CD4-positive, alpha-beta T cell treated with Interleukin-6 for 4 hours (primary cell): ENCODE measurements around the gene PDCD1.
A peak's percentile ranks its signal among the peaks of the same experiment; 100 is the strongest.

Experiments used
- DNase-seq: peaks from one replicate; pipeline ENCODE4 v3.0.0-alpha.2; 2020; ENCODE audit warnings: mixed read lengths

The PDCD1 gene

DNA sequence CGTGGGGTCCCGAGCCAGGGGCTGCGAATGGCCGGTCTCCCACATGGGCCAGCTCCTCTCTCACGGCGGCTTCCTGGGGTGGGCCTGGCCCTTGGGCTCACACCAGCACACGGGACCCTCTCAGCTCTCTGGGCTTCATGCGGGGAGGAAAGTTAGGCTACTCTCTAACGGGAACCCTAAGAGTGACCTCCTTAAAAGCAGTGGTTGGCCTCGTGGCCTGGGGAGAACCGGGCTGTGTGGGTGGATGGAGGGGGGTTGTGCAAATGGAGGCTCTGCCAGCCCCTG, 36.7 kb upstream of the PDCD1 start:
- no peak for DNase-seq

DNA sequence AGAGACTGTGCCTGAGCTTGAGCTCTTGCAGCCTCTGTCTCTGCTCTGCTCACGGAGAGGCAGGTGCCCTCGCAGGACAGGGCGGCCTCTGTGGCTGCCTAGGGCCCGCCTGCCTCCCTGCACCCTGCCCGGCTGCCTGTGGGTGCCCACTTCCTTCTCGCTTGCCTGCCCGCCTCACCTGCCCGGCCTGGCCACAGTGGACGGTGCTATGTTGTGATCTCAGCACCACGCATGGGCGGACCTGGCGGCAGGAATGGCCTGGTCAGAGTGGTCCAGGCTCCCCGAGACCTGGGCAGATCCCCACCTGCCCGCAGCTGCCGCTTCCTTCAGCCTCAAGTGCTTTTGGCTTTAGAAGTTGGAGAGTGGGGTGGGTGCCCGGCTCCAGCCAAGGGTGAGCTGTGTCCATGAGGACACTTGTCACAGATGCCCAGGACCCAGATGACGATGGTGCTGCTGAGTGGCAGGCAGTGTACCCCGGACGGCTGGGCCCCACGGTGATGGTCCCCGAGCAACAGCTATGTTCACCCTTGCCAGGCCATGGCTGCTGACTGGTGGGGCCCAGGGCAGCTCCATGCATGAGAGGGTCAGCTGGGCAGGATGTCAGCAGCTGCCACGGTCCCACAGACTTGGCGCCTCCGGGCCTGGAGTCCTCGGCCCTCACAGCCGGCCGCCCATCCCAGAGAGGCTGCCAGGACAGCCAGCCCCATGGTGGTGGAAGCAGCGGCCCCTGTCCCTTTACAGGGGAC, 36.2 kb upstream of the PDCD1 start:
- no peak for DNase-seq

DNA sequence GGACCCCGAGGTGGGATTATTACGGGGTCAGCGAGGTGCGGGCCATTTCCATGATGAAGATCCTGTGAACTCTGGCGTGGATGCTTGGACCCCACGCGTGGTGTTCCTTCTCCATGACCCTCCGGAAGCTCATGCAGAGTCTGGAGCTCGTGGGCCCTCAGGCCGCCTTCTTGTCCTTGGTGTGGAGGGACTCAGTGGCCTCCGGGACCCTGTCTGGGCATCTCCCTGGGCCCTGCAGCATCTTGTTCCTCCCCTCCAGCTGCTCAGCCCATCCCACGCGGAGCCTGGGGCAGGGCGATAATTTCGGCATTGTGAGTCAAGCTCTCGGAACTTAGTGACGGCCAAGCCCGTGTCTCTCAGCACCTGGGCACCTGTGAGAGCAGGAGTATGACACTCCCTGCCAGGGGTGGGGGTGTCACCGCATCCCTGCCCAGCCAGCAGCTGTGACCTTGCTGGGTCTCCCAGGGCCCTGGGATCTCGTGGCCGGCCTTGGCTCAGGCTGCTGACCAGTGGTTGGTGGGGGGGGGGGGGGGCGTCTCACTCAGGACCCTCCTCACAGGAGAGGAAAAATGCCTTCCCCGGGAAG, 35.5 kb upstream of the PDCD1 start:
- DNase-seq = no peak

DNA sequence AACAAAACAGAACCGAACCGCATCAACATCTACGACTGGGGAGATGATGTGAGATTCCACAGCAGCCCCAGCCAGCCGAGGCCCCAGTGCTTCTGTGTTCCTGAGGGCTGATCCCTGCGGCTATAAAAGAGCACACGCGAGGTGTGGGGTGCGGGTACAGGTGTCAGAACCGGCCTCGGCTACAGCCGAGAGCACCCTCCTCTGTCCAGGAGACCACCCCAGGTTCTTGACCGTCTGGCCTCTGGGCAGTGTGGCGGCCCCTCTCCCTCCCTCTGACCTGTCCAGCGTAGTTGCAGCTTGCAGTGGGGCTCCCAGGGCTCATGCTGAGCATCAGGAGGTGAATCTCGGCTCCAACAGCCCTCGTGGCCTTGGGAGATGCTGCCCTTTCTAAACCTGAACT, 34.6 kb upstream of the PDCD1 start:
- DNase-seq = no peak

DNA sequence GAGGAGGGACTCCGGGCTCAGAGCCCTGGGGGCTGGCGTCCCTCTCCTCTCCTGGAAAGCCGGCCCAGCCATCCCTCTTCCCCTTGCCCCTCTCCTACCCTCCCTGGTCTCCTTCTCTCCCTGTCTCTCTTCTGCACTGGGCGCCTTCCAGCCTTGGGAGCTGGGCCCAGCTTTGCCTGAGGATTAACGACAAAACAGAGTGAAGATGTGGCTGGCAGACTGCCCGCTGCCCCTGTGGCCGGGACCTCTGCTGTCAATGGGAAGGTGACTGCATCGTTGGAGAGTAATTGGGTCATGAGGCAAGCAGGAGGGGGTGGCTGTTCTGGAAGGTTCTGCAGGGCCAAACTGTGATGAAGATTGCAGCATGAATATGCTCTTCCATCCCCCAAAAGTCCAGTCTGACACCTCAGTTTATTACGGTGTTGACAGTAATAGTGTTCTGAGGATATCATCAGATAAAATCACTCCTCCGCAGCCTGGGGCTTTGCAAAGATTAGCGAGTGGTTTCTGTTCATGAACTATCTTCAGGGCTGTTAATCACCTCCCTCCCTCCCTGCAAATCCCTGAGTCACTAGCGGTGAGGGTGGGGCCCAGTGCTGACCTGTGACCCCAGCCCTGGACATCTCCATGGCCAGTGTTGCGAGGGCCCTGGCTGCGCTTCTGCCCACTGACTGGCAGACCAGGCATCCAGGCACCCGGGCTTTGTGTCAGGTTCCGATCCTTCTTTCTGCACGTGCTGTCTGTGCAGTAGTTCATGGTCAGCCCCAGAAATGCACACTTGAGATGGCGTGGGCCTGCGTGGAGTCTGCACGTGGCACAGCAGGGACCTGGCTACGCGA, 33.8 kb upstream of the PDCD1 start:
- DNase-seq = no peak

DNA sequence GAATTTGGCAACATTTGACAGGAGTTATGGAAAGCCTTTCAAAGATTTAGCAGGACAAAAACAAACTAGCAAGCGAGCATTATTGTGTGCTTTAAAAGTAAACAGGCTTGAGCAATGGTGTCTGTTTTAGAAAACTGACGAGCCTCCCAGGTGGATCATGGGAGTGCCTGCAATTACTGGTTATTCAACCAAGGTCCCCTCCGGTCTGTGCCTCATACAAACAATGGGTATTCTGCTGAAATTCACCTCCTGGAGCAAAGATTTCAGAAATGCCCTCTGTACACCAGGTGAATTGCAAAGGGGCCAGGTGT, 33.2 kb upstream of the PDCD1 start:
- no peak for DNase-seq

DNA sequence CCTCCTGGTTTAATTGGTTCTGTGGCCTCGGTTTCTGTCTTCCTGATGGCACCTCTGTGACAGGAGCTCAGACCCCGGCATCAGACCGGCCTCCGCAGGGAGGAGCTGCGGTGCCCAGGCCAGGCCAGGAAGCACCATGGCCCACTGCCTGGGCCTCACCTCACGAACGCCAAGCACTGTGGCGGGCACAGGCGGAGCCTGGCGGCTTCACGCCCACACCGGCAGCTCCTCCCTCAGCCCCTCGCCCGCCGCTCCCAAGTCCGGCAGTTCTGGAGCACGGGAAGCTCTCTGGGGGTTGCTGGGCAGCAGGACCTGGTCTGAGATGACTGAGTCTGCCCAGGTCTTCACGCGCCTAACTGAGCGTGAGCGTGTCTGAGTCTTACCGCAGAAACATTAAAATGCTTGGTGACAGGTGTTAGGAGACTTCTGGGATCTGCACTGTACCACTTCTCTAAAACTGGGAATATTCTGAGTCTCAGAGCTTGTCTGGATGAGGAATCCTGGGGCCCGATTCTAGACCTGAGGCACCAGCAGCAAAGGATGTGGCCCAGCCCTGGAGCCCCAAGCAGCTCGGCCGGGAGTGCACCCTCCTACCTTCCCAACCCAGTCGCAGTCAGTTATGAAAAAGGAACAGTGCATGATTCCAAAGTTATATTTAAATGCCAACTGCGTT, 32.8 kb upstream of the PDCD1 start:
- DNase-seq = no peak

DNA sequence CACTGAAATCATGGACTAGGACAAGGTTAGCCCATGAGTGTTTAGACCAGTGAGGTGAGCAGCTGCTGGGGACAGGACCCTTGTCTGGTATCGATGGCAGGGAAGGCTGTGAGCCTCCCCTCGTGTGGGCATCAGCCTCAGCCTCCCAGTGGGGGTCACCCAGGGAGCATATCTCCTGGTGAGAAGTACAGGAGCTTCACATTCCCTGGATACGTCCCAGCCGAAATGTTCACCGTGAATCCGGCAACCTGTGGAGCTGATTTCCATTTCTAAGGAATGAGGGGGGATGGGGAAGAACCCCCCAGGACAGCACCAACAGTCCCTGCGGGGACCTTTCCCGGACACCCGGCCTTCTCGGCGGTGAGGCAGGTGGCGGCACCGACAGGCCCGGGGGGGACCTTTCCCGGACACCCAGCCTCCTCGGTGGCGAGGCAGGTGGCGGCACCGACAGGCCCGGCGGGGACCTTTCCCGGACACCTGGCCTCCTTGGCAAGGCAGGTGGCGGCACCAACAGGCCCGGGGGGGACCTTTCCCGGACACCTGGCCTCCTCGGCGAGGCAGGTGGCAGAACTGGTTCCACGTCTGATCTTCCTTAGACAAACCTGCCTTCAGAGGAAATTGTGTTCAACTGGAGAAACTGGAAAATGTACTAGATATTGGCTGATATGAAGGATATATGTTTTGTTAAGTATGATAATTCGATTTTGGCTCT, 32.0 kb upstream of the PDCD1 start:
- DNase-seq = no peak

DNA sequence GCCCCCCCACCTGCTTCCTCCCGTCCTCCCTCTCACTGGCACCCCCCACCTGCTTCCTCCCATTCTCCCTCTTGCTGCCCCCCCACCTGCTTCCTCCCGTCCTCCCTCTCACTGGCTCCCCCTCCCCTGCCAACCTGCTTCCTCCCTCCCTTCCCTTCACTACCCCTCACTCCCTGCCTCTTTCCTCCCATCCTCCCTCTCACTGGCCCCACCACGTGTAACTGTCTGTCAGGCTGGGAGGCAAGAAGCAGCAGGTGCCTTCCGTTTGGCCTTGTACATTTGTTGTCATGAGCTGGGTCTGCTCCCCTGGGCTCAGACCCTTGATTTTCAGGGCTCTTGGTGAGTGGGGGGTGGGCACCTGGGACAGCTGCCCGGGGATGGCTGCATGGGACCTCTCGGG, 29.9 kb upstream of the PDCD1 start:
- no peak for DNase-seq

DNA sequence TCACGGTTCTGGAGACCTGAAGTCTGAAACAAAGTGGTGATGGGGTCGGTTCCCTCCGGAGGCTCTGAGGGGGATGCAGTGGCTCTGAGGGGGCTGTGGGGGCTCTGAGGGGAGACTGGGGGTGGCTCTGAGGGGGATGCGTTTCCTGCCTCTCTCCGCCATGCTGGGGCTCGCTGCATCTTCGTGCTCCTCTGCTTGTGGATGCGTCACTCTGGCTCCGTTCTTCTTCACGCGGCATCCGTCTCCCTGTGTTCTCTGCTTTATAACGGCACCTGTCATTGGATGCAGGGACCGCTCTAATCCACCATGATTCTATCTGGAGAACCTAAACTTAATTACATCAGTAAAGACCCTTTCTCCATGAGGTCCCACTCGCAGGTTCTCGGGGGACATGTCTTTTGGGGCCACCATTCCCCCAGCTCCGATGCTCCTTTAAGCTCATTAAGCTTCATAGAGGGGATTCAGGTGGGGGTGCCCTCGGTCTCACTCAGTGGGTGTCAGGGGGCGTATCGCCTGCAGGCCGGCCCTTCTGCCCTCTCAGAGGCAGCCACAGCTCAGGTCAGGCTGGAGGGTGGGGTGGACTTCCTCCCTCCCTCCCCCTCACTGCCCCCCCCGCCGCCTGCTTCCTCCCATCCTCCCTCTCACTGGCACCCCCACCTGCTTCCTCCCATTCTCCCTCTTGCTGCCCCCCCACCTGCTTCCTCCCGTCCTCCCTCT, 29.3 kb upstream of the PDCD1 start:
- DNase-seq = no peak

DNA sequence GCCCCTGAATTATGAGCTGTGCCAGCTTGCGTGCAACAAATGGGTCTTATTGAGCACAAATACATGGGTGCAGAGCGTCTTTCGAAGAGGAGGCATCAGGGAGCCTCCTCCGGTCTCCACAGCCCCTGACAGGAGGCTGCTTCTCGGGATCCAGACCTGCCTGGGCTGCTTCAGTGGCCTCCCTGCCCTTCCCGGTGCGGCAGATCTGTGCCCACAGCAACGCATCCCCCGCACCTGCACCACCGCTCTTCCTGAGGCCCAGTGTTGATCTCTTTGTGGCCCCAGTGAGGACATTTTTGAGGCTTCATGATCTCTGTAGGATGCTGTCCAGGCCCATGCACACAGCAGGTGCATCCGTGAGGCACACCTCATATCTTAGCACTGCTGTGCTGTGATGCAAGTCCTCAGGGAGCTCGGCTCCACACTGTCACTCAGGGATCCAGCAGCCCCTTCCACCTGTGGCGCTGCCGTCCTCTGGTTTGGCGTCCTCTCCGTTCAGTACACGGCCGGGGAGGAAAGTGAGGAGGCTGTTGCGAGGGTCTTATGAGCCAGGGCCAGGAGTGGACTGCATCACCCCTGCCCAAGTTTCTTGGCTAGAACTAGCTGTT, 28.2 kb upstream of the PDCD1 start:
- DNase-seq = no peak

DNA sequence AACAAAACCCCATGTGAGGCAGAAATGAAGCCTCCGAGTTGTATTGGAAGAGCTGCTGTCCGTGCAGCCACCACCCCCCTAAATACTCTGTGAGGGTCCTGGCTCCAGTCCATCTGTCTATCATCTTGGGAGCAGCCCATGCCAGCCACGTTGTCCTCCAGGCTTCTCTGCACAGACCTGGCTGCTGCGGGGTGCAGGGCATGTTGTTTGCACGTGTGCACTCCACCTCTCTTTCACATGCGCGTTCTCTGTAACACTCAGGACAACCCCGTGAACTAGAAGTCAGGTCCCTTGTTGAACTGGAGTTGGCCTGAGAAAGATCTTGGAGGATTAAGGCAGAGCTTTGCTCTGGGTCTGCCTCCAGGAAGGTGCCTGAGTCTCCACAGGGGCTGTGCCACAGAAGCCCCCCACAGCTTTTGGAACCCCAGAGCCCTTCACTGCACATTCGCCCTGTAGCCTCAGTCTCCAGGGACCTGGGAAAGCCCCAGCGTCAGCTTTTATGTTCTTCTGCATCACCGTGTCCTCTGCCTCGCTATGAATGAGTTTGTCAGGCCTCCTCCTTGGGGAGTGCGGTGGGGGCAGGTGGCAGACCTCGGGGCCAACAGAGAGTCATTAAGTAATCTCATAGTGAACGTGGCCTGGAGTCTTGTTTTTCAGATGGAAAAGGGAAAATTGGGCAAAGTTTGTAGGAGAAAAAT, 27.4 kb upstream of the PDCD1 start:
- no peak for DNase-seq

DNA sequence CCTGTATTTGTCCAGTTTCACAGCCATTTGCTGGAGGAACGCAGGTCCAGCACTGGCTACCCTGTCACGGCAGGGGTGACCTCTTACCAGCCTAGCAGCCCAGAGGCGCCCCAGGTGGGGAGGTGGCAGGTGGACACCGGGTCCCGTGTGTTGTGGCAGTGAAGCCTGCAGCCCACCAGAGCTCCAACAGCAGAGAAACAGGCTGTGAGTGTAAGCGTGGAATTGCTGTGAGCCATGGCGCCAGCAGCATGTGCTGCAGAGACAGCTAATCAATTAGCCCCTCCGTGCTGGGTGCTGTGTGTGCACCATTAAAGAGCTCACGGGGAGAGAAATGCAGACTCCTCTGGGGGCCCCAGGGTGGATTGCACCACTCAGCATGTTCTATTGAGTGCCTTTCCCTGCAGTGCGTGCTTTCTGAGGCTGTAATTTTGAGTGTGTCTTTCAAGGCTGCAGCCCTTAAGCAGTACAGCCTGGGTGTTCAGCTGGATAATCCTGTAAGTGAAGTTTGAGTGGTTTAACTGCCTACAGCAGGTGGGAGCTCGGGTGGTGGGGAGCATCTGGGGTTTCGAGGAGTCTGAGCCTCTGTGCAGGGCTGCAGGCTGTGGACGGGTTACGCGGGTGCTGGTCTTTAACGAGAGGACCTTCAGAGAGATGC, 26.7 kb upstream of the PDCD1 start:
- DNase-seq = no peak

DNA sequence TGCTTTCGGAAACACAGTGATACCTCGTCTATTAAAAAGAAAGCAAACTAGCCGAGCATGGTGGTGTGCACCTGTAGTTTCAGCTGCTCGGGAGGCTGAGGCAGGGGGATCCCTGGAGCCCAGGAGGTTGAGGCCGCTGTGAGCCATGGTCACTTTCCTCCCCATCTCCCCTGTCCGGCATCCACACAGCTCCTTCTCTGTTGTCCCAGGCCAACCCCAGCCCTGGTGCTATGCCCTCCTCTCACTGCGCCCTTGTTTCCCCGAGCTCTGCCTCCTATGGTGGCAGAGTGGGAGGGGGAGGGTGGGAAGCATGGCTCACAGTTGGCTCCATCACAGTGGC, 26.2 kb upstream of the PDCD1 start:
- DNase-seq = no peak

DNA sequence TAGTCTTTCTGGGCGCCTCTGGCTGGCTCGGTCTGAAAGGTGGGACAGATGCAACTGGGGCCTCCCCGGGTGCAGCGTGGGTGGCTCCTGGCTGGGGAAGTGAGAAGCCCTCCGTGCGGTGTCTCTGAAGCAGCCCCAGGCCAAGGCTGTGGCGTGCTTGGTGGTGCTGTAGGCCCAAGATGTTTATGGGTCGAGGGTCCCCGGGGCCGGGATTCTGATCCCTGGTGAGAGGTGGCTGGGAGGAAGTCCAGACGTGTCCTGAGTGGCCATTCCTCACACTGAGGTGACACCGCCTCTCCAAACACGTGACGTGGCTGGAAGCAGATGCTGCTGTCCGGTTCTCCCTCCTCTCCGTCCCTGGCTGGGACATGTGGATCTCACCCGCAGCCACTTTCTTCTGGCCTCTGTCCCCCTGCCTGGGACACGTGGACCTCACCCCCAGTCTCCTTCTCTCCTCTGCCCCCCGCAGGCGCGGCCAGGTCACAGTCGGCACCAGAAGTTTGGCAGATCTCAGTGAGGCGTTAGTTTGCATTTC, 23.5 kb upstream of the PDCD1 start:
- peak; percentile 38 for DNase-seq

DNA sequence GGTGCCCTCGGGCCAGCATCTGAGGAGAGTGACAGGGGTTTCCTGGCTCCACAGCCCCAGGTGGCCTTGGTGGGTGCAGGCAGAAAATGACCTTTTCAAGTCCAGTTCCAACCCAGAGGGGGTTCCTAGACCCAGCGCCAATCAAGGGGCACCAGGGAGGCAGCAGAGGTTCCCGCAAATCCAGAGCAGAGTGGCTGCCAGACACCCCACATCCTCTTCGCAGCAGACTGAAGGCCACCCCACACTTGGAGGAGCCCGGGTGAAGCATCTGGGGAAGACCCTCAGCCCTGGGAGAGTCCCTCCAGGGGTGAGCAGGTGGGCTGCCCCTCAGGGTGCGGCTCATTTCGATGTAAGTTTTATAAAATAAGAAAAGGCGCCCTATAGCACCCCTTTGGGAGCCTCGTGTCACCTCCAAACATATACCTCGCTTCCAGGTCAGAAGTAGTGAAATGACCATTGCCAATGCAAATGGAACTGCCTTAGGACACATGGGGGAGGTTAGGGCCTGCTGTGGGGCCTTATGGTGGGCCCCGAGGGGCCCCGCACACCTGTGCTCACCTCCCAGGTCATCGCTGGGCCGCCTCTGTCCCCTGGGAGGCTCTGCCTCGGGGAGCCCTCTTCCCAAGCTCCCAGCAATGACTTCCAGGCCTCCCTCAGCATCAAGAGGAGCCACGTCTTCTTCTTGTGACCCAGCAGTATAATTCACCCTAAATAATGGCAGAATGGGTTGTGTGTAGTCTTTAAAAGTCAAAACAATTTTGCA, 21.8 kb upstream of the PDCD1 start:
- no peak for DNase-seq

DNA sequence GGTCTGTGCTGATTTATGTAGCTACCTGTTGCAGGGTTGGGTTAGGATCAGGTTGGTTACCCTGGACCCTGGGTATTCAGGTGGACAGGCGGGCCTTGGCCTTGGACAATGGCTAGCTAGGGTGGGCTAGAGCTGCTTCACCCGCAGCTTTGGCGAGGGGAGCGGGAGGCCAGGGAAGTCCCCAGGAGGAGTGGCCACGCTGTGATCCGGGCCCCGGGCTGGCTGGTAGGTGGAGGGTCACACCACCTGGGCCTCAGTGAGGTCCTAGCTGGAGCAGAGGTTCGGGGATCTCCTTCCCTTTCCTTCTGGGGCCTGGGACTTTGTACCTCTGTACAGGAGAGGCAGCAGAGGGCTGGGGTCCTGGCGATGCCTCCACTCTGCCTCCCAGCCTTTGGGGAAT, 20.6 kb upstream of the PDCD1 start:
- no peak for DNase-seq

DNA sequence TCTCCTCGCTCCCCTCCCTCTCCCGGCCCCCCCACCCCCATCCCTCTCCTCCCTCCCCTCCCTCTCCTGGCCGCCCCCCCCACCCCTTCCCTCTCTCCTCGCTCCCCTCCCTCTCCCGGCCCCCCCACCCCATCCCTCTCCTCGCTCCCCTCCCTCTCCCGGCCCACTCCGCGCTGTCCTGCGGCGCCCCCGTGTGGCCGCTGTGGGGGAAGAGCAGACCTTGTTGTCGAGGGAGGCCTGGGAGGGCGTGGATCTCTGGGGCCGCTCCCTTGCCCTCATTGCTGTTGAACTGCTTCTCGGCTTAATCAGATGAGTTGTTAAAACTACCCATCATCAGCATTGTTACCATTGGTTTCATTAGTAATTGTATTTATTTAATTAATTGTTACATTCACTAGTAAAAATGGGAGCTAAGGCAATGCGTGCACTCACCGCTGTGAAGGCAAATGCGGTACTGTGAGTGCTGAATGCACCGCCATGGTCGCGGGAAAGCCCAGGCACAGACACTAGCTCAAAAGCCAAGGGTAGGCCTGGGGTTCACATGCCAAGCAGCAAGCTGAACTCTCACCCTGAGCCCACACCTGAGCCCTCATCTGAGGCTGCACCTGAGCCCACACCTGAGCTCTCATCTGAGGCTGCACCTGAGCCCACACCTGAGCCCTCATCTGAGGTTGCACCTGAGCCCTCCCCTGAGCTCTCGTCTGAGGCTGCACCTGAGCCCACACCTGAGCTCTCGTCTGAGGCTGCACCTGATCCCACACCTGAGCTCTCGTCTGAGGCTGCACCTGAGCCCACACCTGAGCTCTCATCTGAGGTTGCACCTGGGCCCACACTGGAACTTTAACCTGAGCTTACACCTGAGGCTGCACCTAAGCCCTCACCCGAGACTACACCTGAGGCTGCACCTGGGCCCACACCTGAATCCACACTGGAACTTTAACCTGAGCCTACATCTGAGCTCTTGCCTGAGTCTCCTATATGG, 19.6 kb upstream of the PDCD1 start:
- peak; percentile 83 for DNase-seq

DNA sequence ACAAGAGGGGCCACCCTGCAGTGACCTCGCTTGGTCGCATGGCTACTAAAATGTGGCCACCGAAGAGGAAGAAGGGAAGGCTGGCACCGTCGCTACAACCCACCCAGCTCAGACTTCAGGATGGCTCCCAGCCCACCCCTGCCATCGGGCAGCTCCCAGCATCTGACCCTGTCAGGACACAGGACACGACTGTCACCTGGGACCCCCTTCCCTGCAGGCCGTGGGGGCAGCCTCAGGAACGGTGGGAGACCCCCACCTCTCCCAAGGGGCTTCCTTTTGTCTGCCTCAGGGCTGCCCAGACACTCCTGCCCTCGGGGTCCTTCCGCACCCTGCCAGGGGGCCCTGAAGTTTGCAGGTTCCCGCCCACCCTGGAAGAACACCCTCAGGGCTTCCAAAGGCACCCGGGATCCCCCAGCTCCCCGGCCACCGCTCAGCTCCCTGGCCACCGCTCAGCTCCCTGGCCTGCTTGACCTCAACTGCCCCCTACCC, 18.5 kb upstream of the PDCD1 start:
- no peak for DNase-seq
